HG03571 (cell line): Measurements from ENCODE around the gene LRRC56.

Source experiments
- ATAC-seq: cut with Tn5 transposase; IDR thresholded peaks from one replicate; pipeline ENCODE4 v1.9.1; 2021; ENCODE audit not compliant: unreplicated experiment

LRRC56 gene, protein sequence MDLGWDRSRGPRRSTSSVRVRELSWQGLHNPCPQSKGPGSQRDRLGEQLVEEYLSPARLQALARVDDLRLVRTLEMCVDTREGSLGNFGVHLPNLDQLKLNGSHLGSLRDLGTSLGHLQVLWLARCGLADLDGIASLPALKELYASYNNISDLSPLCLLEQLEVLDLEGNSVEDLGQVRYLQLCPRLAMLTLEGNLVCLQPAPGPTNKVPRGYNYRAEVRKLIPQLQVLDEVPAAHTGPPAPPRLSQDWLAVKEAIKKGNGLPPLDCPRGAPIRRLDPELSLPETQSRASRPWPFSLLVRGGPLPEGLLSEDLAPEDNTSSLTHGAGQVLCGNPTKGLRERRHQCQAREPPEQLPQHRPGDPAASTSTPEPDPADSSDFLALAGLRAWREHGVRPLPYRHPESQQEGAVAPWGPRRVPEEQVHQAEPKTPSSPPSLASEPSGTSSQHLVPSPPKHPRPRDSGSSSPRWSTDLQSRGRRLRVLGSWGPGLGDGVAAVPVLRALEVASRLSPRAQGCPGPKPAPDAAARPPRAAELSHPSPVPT

DNA sequence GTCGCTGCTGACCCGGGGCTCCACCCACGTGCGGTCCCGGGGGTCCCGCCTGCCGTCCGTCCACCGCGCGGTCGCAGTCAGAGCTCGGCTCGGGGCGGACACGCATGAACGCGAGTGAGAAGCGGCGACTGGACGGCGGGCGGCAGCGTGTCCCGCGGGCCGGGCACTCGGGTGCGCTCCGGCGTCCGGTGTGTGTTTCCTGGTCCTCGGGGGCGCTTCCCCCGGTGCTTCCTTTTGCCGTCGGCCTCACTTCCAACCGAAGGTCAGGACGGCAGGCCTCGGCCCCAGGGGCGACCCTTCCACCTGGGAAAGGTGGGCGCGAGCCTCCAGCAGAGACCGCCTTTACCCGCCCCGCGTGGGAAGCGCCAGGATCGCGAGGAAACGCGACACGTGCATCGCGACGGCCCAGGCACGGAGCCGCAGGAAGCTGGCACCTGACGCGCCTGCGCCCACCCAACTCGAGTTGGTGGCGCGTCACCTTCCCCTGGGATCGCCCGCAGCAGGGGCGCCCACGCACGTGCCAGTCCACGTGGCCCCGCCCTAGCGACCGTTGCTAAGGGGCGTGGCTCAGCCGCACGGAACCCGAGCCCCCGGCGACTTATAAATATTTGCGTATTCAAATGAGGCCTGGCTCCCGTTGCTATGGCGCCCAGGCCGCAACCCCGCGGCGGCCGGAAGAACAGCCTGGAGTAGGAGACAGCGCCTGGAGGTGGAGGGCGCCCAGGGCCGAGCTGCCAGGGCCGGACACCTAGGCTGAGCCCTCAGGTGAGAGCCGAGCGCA is at the start of gene LRRC56:
TSS of gene LRRC56 (plus strand) at position 687 of the 781 bp plus-strand sequence. CDS start 3,158 bp downstream, outside the sequence.
- peak; percentile 44 for ATAC-seq

DNA sequence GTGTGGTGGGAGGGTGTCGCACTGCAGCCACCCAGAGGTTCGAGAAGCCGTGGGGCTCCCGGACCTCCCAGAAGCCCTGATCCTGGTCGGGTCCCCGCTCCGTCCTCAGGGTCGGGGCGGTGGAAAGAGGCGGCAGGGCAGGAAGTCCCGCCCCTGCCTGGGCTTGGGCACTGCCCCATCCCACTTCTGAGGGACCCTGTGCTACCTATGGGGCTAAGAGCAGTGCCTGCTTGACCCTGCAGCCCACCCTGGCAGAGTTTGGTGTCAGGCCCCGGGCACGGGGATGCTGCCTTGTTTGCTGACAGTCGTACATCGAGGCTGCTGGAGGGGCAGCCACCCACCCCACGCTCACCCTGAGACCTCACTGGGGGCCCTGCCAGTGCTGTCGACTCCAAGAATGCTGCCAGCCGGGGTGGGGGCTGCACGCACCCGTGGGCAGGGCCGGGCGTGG is 49.7 kb upstream of the LRRC56 start:
- no peak for ATAC-seq

DNA sequence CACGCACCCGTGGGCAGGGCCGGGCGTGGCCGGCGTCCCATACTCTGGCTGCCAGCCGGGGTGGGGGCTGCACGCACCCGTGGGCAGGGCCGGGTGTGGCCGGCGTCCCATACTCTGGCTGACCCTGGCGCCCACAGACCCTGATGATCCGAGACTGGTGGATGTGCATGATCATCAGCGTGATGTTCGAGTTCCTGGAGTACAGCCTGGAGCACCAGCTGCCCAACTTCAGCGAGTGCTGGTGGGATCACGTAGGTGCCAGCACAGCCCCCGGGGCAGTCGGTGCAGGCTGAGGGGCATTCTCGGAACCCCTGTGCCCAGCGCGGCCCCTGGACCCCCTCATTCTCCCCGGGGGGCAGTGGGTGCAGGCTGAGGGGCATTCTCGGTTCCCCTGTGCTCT is 49.3 kb upstream of the LRRC56 start:
- no peak for ATAC-seq

DNA sequence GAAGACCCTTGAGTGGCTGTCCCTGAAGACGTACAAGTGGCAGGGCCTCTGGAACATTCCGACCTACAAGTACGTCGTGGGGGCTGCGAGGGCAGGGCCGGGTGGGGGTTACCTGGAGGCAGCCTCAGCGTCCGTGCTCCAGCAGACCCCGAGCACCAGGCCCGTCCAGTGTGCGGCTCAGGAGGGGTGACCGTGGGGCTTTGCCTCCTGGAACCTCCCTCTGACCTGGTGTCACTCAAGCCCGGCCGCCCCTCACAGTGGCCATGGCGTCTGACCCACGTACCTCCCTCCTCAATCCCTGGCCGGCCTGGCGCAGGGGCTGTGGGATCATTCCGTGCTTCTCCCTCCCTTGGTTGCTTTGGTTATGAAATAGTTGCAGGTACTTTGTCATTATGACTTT is 48.7 kb upstream of the LRRC56 start:
- no peak for ATAC-seq

DNA sequence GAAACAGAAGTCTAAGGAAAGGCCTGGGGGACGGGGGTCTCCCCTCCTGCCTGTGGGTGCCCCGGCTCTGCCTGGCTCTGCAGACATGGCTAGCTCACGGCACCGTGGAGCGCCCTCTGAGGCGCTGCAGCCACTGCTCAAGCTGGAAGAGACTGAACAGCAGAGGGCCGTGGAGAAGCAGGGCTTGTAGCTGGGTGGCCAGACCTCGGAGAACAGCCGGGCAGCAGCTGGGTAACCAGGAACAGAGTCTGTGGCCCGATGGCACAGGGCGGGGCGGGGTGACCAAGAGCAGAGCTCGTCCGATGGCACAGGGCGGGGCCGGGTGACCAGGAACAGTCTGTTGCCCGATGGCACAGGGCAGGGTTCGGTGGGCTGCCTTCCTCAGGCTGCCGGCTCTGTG is 48.3 kb upstream of the LRRC56 start:
- no peak for ATAC-seq

DNA sequence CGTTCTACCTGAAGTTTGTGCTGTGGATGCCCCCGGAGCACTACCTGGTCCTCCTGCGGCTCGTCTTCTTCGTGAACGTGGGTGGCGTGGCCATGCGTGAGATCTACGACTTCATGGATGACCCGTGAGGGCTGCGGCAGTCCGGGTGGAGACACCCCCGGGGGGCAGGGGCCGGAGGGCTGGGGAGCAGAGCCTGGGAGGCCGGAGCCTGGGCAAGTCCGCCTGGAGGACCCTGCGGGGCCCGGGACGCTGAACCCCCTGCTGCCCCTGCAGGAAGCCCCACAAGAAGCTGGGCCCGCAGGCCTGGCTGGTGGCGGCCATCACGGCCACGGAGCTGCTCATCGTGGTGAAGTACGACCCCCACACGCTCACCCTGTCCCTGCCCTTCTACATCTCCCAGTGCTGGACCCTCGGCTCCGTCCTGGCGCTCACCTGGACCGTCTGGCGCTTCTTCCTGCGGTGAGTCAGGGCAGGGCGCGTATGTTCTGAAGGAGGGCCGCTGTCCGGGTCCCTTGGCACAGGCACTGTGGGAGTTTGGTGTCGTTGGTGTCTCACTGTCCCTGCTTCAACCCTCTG is 47.6 kb upstream of the LRRC56 start:
- no peak for ATAC-seq

DNA sequence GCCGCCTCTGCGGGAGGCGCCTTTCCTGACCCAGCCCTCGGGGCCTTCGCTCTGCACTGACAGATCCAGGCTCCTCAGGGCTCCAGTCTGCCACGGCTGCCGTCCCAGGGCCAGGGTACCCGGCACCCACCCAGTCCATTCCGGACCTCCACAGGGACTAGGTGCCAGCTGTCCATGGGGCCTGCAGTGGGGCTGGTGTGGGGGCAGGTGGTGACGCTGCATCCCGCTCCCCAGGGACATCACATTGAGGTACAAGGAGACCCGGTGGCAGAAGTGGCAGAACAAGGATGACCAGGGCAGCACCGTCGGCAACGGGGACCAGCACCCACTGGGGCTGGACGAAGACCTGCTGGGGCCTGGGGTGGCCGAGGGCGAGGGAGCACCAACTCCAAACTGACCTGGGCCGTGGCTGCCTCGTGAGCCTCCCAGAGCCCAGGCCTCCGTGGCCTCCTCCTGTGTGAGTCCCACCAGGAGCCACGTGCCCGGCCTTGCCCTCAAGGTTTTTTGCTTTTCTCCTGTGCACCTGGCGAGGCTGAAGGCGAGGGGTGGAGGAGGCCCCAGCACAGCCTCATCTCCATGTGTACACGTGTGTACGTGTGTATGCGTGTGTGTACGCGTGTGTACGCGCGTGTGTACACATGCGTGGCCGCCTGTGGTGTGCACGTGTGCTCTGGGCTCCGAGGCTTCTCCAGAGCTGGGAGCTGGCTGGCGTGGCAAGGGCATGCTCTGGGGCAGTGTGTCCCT is 47.0 kb upstream of the LRRC56 start:
- no peak for ATAC-seq

DNA sequence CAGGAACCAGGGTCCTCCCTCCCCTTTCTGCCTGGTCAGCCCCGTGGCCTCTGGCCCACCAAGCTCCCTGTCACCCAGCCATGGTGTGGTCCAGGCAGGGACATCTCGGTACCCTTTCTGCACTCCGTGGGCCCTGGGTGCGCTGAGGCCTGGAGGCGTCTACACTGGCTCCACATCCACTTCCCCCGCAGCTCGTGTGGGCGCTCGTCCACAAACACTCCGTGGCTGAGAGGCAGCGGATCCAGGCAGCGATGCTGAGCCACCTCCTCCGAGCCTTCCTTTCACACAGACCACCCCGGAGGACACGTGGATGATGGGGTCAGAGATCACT is 46.4 kb upstream of the LRRC56 start:
- no peak for ATAC-seq

DNA sequence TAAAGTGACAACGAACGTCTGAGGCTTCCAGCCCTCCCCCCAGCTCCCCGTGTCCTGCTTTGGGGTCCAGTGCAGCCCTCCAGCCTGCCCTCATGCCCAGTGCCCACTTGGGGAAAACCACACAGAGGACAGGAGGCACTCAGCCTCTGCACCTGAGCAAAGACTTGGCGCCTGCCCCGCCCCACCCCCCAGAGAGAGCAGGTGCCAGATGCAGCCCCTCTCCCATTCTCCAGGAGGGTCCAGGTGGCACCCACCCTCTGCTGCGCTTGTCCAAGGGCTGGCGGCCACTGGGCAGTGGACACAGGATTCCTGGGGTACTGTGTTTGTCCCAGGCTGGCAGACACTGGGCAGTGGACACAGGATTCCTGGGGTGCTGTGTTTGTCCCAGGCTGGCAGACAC is 46.0 kb upstream of the LRRC56 start:
- no peak for ATAC-seq

DNA sequence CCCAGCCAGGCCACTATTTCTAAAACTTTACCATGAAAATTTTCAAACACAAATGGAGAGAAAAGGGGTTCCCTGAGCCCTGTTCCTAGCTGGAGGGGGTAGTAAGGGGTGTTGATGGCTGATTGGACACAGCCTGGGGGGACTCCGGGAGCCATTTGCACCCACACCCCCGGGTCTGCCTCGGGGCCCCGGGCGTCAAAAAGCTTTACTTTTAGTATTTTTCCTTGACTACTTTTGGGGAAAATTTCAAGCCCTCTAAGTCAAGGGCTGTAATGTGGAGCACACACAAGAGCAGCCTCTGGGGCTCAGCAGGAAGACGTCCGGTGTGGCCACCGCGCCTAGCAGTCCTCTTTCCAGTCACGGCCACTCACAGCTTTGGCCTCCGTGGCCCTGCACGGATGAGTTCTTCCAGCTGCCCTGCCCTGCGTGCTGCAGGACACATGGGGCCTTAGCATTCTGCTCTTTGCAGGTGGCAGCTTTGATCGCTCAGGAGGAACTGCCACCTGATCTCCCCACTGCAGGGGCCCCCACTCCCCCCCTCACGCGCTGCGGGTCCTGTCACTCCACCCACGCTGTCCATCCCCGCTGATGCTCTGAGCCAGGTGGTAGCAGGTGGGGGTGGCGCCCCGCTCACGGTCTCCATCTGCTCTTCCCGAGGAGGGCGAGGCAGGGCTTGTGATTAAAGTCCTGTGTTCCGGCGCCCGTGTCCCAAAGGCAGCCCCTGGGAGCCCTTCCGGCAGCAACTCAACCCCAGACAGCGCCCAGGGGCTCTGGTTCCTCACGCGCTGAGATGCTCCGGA is 44.7 kb upstream of the LRRC56 start:
- ATAC-seq: no peak

DNA sequence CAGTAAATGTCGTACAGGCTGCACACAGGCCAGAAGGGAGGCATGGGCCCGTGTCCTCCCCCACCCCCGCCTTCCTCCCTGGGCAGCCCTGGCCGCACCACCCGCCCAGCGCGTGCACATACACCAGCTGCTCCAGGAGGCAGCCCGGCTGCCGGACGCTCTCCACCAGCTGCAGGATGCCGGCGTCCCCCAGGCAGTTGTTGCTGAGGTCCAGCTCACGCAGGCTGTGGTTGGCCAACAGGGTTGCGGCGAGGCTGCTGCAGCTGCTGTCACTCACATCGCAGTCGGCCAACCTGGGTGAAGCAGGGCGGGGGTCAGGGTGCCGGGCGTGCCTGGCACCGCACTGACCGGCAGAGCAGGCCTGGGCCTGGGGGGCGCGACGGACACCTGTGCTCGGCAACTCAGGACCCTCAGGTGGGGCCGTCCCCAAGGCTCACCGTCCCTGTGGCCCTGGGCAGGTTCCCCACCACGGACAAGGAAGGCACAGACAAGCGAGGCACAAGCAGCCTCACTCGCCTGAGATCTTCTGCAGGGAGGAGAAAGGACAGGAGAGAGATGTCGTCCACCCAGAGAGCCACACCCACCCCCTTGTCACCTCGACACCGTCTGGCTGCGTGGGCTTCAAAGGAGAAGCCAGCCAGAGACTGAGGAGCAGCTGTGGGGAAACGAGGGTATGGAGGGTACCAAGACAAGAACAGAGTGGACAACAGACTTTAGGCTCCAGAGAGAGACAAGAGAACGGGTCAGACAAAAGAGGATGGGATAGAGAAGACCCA is 42.4 kb upstream of the LRRC56 start:
- ATAC-seq: no peak

DNA sequence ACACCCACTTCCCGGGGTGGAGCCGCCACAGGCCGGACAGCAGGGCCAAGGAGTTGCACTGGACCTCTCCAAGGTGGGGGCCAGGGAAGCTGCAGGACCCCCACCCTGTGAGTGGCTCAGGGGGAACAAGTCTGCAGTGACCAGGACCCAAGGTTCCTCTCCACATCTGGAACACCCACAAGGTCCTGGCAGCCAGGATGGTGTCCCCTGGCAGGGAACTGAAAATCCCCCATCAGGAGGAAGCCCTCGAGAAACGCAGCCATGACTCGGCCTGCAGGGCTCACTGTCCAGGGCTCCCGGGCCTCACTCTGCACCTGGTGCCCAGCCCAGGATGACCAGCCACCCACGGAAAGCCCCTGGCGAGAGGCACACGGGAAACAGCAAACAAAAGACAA is 41.8 kb upstream of the LRRC56 start:
- no peak for ATAC-seq

DNA sequence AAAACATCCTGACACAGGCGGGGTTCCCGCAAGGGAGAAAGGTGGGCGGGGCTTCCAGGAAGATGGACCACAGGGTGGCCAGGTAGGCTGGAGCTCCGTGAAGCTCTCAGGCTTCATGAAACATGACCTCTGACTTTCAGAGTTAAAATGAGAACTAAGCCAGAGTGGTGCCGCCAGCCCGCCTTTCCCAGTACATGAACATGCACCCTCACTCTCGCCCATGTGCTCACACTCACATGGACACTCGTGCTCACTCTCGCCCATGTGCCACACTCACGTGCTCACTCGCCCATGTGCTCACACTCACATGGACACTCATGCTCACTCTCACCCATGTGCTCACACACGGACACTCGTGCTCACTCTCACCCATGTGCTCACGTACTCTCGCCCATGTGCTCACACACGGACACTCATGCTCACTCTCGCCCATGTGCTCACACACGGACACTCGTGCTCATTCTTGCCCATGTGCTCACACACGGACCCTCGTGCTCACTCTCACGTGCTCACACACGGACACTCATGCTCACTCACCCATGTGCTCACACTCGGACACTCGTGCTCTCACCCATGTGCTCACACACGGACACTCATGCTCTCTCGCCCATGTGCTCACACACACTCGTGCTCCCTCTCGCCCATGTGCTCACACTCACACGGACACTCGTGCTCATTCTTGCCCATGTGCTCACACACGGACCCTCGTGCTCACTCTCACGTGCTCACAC is 40.3 kb upstream of the LRRC56 start:
- ATAC-seq: no peak

DNA sequence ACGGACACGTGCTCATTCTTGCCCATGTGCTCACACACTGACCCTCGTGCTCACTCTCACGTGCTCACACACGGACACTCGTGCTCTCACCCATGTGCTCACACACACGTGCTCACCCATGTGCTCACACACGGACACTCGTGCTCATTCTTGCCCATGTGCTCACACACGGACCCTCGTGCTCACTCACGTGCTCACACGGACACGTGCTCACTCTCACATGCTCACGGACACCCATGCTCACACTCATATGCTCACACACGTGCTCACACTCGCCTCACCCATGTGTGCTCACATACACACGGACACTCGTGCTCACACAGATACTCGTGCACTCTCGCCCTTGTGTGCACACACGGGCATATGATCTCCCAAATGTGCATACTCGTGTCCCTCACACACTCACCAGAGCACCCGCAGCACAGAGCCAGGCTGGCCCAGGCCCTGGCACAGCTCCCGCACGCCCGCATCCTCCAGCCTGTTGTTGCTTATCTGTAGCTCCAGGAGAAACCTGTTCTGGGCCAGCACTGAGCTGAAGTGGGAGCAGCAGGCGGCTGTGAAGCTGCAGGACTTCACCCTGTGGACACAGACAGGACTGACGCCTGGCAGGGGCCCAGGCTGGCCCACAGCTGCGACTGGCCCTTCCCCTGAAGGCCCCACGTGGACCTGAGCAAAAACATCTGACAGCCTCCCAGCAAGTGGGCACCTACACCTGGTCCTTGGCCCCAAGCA is 39.6 kb upstream of the LRRC56 start:
- ATAC-seq: no peak

DNA sequence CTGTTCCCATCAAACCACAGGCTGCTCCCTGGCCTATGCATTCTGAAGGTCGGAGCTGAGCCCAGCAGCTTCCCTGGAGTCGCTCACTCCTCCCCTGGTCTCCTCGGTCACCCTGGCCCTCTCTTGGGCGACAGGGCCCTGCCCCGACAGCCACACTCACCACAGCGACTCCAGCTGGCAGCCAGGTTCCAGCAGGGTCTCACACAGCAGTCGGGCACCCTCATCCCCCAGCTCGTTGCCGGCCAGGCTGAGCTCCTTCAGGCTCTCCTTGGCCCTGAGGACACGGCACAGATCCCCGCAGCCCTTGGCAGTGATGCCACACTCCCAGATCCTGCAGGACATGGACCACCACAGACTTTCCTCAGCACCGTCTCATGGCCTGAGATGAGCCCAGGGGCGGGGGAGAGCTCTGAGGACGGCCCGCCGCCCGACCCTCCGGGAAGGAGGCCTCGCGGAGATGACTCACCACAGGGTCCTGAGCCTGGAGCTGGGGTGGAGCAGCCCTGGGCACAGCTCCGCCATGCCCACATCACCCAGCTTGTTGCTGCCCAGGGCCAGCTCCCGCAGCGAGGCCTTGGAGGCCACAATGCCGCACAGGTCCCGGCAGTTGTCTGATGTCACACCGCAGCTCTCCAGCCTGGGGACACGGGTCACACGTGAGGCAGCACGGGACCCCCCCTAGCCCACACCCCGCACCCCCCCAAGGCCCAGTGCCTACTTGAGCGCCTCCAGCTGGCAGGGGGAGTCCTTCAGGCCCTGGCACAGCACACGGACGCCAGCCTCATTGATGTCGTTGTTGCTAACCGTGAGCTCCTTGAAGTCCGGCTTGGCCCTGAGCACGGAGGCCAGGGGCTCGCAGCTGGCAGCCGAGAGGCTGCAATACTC is 38.8 kb upstream of the LRRC56 start:
- no peak for ATAC-seq

DNA sequence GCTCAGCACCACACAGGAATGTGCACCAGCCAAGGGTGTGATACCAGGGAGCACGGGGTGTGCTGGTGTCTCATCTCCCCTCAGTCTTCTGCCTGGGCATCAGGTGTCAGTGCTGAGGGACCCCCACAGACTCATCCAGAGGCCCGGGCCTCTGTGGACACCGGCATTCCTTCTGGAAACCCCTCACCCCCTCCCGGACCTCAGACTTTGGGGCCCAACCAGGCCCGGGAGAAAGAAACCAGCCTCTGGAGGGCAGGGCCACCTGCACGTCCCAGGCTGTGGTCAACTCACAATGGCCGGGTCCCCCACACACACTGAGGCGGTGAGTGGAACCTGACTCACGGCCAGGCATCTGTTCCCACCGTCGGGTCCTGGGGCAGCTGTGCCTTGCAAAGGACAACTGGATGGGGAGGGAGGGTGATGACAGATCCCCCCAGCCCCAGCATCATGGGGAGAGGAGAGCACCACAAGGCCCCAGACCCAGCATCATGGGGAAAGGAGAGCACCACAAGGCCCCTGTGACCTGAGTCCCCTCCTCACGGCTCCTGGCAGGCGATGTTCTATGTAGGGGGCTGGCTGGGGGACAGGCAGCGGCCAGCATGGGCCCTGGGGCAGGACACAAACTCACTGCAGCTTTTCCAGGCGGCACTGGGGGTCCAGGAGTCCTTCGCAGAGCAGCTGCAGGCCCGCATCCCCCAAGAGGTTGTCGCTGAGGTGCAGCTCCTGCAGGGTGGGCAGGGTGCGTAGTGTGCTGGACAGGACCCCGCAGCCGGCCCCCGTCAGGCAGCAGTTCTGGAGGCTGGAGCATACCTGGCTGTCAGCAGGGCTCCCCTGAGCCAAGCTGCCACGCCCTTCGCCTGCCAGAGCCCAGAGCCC is 37.9 kb upstream of the LRRC56 start:
- no peak for ATAC-seq
